HG03103 (cell line): ENCODE data around the gene MAL.
"Not testable (repeated sequence)": the region's sequence is repeated elsewhere in the genome, so short reads cannot be mapped to it uniquely, and the experiment has no call there.

Experiments
- ATAC-seq: cut with Tn5 transposase; IDR thresholded peaks from one replicate; pipeline ENCODE4 v1.9.1; 2021; ENCODE audit warnings: low read depth; ENCODE audit not compliant: unreplicated experiment

MAL gene

DNA sequence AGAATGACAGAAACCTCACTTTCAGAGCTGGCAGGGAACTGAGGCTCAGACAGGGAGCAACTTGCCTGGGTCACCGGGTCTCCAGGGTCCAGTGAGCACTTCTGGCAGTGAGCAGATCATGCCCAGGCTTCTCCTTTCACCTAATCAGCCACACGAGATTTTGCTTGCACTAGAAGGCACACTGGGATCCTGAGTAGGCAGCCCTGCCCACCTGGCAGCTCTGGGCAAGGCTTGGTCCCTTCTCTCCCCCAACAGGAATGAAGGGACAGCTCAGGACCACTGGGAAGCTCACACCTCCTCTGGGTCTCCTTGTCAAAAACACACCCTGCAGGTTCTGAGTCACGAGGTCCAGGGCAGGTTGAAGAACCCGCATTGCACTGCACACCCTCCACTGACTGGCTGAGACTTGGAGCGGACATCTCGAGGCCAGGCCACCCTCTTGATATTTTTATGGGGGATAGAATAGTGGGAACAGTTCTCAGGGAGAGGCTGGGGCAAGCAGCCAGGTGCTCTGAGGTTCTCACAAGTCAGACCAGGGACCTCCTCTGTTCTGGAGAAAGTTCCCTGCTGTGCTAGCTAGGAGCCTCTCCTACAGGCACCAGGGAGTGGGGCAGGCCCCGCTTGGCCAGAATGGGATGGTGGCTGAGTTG, 5.7 kb downstream of the MAL start:
- no peak for ATAC-seq

DNA sequence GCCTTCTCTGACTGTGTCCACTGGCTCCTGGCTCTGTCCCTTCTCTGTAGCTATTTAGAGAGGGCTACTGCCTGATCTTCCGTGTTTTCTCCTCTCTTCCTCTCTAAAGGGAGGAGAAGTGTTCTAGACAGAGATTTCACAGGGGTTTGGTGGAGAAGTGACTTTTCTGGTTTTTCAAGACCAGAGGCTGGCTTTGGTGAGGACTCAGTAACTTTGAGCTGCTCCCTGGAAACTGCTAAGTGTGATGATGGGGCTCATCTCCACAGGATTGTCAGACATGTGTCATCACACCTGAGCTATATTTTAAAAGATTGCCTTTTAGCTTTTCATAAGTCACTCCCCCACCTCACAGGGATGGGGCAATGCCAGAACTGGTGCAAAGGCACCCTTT, 6.2 kb downstream of the MAL start:
- ATAC-seq = no peak

DNA sequence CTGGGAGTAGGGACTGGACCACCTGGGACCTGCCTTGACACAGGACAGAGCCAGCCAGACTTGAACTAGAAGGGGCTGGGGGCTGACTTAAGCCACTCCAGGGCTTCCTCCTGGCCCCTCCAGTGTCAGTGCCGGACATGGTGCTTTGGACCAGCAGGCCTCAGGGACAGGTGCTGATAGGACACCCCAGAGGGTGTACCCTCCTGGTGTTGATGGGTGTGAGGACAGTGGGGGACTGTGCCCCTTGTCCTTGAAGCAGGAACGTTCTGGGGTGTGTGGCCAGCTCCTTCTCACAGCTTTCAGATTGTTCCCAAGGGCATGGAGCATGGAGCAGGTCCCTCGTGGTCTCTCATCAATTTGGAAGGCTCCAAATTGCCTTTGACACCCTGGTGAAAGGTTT, 6.8 kb downstream of the MAL start:
- ATAC-seq = no peak

DNA sequence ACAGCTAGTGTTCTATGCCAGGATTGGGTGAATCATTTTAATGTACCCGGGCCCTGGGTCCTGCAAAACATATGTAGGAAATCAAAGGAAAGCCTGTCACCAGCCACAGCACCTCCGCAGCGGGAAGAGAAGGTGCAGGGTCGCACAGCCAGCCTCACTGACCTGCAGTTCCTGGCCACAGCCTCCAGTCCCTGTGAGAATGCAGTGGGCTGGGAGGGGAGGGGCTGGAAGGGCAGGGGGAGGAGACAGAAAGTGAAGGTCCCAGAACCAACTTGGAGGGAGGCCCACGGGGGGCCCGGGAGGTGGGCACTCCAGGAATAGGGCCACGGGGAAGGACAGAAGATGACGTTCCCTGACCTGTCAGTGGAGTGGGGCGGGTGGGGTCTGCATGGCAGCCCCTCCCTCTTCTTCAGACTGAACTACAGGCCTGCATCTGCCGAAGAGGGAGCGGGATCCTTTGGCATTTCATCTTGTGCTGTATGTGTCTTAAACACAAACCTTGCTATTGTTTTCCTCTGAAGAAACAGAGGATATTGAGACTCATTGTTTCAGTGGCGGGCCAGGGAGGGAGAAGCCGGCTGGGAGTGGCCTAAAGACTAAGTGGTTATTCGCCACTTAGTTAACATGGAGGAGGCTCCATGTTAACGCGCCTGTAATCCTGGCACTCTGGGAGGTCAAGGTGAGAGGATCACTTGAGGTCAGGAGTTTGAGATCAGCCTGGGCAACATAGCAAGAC, 7.5 kb downstream of the MAL start:
- ATAC-seq = no peak

DNA sequence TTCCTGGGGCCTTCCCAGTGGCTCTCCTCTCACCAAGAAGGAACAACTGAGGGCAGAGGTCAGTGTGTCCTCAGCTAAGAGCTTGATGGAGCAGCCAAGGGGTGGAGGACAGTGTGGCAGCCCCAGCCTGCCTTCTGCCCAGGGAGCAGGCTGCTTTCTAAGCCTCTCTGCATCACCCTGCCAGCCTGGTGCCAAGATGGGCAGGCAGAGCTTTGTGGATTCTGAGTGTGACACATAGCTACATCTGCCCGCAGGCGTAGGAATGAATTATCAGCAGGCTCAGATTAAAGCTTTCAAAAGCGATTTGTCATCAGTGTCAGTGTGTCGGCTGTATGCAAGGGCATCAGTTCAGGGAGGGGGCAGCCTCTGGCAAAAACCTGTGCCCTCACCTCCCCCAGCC, 8.7 kb downstream of the MAL start:
- no peak for ATAC-seq

DNA sequence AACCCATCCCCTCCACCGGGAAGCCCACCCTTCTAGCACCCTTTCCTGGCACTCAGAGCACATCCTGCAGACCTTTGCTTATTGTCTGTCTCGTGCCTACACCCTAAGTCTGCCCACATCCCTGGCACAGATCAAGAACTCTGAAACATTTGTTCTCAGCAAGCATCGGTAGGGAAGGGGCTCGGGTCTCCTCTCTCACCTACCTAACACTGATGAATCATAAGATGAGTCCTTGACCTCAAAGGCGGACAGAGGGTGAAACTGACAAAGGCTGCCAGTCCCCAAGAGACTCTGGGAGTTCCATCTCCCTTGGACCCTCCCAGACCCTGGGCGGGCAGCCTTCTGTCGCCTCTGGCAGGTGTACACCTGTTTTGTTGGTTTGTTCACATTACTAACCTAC, 9.3 kb downstream of the MAL start:
- no peak for ATAC-seq

DNA sequence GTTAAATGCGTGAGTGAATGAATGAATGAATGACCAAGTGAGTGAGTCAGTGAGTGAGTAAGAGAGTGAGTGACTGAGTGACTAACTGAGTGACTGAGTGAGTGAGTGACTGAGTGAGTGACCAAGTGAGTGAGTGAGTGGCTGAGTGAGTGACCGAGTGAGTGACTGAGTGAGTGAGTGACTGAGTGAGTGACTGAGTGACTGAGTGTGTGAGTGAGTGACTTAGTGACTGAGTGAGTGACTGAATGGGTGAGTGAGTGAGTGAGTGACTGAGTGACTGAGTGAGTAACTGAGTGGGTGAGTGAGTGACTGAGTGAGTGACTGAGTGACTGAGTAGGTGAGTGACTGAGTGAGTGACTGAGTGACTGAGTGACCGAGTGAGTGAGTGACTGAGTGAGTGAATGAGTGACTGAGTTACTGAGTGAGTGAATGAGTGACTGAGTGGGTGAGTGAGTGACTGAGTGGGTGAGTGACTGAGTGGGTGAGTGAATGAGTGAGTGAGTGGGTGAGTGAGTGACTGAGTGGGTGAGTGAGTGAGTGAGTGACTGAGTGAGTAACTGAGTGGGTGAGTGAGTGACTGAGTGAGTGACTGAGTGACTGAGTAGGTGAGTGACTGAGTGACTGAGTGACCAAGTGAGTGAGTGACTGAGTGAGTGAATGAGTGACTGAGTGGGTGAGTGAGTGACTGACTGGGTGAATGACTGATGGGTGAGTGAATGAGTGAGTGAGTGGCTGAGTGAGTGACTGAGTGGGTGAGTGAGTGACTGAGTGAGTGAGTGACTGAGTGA, 11.3 kb downstream of the MAL start:
- no peak for ATAC-seq

DNA sequence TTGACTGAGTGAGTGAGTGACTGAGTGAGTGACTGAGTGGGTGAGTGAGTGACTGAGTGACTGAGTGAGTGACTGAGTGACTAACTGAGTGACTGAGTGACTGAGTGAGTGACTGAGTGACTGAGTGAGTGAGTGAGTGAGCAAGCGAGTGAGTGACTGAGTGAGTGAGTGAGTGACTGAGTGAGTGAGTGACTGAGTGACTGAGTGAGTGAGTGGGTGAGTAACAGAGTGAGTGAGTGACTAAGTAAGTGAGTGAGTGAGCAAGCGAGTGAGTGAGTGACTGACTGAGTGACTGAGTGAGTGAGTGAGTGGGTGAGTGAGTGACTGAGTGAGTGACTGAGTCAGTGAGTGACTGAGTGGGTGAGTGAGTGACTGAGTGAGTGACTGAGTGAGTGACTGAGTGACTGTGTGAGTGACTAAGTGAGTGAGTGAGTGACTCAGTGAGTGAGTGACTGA, 11.9 kb downstream of the MAL start:
- no peak for ATAC-seq

DNA sequence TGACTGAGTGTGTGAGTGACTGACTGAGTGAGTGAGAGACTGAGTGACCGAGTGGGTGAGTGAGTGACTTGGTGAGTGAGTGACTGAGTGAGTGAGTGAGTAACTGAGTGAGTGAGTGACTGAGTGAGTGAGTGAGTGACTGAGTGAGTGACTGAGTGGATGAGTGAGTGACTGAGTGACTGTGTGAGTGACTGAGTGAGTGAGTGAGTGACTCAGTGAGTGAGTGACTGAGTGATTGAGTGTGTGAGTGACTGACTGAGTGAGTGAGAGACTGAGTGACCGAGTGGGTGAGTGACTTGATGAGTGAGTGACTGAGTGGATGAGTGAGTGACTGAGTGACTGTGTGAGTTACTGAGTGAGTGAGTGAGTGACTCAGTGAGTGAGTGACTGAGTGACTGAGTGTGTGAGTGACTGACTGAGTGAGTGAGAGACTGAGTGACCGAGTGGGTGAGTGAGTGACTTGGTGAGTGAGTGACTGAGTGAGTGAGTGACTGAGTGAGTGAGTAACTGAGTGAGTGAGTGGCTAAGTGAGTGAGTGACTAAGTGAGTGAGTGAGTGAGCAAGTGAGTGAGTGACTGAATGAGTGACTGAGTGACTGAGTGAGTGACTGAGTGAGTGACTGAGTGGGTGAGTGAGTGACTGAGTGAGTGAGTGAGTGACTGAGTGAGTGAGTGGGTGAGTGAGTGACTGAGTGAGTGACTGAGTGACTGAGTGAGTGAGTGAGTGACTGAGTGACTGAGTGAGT, 12.5 kb downstream of the MAL start:
- not testable (repeated sequence) for ATAC-seq

DNA sequence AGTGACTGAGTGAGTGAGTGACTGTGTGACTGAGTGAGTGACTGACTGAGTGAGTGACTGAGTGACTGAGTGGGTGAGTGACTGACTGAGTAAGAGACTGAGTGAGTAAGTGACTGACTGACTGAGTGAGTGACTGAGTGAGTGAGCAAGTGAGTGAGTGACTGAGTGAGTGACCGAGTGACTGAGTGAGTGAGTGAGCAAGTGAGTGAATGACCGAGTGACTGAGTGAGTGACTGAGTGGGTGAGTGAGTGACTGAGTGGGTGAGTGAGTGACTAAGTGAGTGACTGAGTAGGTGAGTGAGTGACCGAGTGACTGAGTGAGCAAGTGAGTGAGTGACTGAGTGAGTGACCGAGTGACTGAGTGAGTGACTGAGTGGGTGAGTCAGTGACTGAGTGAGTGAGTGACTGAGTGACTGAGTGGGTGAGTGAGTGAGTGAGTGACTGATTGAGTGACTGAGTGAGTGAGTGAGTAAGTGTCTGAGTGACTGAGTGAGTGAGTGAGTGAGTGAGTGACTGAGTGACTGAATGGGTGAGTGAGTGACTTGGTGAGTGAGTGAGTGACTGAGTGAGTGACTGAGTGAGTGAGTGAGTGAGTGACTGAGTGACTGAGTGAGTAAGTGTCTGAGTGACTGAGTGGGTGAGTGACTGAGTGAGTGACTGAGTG, 13.3 kb downstream of the MAL start:
- ATAC-seq = no peak

DNA sequence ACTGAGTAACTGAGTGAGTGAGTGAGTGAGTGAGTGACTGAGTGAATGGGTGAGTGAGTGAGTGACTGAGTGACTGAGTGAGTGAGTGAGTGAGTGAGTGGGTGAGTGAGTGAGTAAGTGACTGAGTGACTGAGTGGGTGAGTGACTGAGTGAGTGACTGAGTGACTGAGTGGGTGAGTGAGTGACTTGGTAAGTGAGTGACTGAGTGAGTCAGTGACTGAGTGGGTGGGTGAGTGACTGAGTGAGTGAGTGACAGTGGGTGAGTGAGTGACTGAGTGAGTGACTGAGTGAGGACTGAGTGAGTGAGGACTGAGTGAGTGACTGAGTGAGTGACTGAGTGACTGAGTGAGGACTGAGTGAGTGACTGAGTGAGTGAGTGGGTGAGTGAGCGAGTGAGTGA, 13.9 kb downstream of the MAL start:
- ATAC-seq = no peak

DNA sequence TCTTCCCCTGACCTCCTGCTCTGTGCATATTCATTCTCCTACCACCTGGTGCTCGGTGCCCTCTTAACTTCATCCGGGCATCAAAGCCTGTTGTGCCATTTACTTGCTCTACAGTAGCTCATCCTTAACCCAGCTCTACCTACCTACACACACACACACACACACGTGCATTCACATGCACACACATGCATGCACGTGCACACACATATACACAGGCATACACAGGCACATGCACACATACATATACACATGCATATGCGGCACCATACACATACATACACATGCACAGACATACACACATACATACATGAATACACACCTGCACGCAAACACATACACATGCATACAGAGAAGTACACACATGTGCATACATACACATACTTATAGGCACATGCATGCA, 14.5 kb downstream of the MAL start:
- ATAC-seq = no peak

DNA sequence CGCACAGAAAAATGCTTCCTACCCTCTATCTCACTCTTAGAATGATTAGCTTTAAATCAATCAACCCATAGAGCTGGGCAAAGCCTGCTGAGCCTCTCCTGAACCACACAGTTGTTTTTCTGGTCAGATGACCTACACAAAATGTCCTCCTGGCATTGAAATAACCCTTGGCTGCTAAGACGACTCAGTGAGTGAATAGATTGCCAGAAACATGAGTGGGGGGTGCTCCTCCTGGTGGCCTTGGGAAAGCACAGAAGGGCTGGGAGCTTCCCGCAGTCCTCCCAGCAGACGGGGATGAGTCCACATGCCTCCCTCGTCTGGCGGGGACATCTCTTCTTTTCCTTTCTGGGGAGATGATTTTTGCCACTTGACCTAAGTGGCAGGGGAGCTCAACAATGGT, 14.9 kb downstream of the MAL start:
- no peak for ATAC-seq

DNA sequence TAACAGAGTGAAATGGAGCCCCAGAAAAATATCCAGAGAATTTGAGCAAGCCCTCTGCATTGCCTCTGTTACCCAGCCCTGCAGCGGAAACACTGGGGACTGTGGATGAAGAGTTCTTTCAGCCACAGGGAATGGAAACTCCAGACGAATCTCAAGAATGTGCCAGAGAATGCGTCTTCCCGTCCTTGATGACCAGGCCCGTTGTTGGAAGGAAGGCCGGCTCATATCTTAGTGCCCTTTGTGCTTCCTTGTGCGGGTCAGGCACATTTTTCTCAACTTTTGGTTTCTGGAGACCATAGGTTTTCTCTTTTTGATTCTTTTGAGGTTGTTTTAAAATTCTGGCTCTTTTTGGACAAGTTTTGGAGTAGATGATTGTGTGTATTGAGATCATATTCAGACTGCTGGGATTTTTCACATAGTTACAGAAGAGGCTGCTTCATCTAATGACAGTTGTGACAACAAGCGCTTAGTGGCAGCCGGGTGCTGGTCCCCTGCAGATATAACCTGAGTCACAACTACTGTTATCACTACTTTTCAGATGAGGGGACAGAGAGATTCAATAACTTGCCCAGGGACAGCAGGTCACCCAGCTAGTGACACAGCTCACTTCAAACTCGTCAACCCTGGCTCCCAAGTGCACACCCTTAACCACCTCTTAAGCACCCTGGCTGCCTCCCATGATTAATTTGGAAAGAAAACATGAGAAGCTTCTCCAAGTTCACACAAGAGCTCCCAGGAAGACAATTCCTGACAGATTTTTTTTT, 15.7 kb downstream of the MAL start:
- ATAC-seq = no peak

DNA sequence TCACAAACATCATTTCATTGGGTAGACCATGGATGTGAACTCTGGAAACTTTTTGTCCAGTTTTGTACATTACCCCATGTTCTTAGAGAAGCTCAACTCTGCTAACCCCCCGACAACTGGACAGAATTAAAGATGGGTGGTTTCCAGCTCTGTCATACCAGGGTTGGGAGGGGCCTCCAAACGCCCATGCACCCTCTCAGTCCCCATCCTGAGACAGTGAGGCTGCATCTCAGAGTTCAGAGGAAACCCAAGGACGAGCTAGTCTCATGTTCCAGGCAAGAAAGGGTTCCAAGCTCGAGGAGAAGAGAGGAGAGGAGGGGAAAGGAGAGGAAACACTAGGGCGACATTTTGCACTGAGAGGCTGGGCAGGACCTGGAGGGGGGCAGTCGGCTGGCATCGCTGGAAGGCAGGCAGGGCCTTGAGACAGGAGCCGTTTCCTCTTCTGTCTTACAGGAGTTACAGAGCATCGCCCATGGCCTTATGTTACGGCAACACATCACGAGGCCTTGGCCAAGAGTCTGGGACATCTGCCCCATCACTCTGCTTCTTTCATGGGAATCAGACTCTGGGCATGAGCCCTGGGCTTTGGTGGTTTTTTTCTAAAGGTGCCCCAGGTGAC, 16.4 kb downstream of the MAL start:
- ATAC-seq = no peak

DNA sequence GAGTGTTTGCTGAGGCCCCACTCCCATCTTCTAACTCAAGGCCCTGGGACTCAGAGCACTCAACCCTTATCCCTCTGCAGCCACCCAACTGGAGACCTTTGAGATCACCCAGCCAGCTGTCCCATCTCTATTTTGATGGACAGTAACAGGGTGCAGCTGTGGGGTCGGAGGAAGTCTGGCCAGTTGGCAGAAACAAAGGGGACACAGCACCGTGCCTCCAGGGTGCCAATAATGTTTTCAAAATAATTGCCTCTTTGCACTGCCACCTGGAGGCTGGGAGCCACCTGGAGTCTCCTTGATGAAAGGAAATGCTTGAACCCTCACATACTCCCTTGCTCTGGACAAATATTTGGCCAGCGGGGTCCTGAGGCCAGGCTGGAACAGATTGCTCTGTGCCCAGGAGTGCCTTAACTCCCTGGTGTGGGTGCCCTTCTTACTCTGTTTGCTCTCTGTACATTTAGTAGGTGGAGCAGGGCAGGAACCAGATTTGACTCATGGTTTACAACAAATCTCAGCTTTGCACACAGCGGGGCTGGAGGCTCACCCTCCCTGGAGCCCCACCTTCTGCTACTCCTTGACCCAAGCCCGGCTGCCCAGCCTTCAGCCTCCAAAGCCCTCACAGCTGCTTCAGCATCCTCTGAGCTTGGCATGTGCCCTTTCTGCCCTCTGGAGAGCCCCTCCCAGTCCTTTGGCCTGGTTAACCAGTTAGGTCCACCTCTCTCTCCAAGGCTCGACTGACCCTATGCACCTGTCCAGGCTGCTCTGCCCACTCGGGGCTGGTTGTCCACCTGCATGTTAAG, 17.2 kb downstream of the MAL start:
- no peak for ATAC-seq

DNA sequence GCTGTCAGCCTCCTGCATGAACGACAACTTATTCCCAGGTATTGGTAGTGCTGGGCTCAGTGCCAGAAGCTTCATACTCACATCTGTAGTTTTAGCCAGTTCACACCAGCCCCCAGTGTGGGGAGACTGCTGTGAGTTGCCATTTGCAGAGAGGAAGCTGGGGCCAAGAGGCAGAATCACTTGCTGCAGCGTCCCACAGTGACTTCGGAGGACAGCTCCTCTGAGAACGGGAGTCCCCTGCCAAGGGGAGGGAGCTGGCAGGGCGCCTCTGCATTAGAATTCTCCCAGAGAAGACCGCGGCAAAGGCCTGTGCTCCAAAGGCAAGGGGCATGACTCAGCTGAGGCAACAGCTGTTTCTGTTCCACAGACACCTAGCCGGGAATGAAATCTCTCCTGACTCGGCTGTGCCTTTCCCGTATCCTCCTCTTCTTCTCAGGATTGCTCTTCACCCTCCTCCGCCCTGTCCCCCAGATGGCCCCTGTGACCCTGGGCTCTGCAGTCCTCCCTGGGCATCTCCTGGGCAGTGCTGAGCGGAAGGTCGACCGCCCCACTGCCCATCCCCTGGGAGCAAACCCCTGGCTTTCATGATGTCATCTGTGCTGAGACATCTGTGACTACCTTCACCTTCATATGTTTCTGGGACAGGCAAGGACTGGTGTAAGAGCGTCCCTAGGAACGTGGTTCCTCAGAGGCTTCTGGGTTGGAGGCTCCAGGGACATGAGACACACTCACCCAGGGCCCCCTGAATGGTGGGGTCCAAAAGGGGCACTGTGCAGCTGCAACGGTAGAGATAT, 18.0 kb downstream of the MAL start:
- ATAC-seq = peak; percentile 51

DNA sequence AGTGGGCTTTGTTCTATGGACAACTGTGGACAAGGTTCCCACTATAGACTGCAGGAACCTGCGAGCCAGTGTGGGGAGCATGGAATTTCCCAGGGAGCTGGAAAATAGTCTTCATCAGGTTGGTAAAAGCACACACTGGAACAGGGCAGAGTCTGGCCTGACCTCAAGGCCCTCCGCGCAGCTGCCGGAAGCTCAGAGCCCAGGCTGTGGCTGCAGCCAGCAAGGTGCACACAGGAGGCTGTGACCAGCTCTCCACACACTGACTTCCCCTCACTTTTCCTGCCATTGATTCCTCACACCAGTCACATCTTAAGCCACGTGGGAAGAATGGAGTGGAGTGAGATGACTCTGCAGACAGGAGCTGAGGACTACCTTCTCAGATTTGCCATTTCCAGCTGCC, 19.1 kb downstream of the MAL start:
- ATAC-seq = no peak
